WI38 (cell line): ENCODE data around the gene SLC35A5.

ENCODE experiments used
- H3K4me3 ChIP-seq: 2 replicates; pipeline ENCODE4 v1.5.1; 2011; ENCODE audit warnings: low read depth, mild to moderate bottlenecking, control low read depth, low read length
- CTCF ChIP-seq: IDR thresholded peaks from 2 replicates; pipeline ENCODE4 v1.5.1; 2012; ENCODE audit warnings: low read depth, mild to moderate bottlenecking, control low read depth, low read length

The SLC35A5 gene

GRCh38 chr3:112539825-112540650, 21.8 kb upstream of the SLC35A5 start:
- TF ChIP-seq CTCF, result no peak
- no peak overlapping the region for H3K4me3 ChIP-seq

- H3K4me3 ChIP-seq, result no peak overlapping the region
- TF ChIP-seq CTCF, result no peak
Measured at GRCh38 chr3:112546216-112546759, 15.6 kb upstream of the SLC35A5 start.

- no peak for TF ChIP-seq CTCF
- no peak overlapping the region for H3K4me3 ChIP-seq
Measured at GRCh38 chr3:112550859-112551258, 11.0 kb upstream of the SLC35A5 start.

- no peak overlapping the region for H3K4me3 ChIP-seq
- no peak for TF ChIP-seq CTCF
Measured at GRCh38 chr3:112555535-112556170, 6.2 kb upstream of the SLC35A5 start.

- no peak for TF ChIP-seq CTCF
- H3K4me3 ChIP-seq, result no peak overlapping the region
Measured at GRCh38 chr3:112557976-112558375, 3.9 kb upstream of the SLC35A5 start.

GRCh38 chr3:112560307-112560706, 1.5 kb upstream of the SLC35A5 start:
- peak overlapping the region; percentile 99 for H3K4me3 ChIP-seq
- TF ChIP-seq CTCF, result no peak
